RWPE2 (cell line): ENCODE results near the gene NOP16.

ENCODE experiments used
- ATAC-seq: fragments of 200-7000 bp; cut with Tn5 transposase; 3 replicates; pipeline ENCODE4 v1.9.1; 2021; ENCODE audit warnings: low read depth
- DNase-seq: peaks from one replicate; pipeline ENCODE4 v3.0.0-alpha.2; 2020; ENCODE audit warnings: low spot score
- H3K27ac ChIP-seq: fragments of 450-650 bp; 2 replicates; pipeline ENCODE4 v1.5.1; 2017; ENCODE audit warnings: mild to moderate bottlenecking; ENCODE audit not compliant: poor library complexity, severe bottlenecking
- H3K27me3 ChIP-seq: fragments of 250-450 bp; sonication (Bioruptor Pico); 2 replicates; pipeline ENCODE4 v1.5.1; 2021; ENCODE audit warnings: mild to moderate bottlenecking, moderate library complexity; ENCODE audit not compliant: insufficient read depth, poor library complexity, severe bottlenecking
- H3K36me3 ChIP-seq: fragments of 250-450 bp; sonication (Bioruptor Pico); 2 replicates; pipeline ENCODE4 v1.5.1; 2020; ENCODE audit warnings: low read depth, mild to moderate bottlenecking, moderate library complexity
- H3K4me1 ChIP-seq: fragments of 250-450 bp; sonication (Bioruptor Pico); 2 replicates; pipeline ENCODE4 v1.5.1; 2021; ENCODE audit warnings: mild to moderate bottlenecking, moderate library complexity; ENCODE audit not compliant: insufficient read depth, poor library complexity, severe bottlenecking
- H3K4me3 ChIP-seq: fragments of 250-450 bp; sonication (Bioruptor Pico); 2 replicates; pipeline ENCODE4 v1.5.1; 2021; ENCODE audit warnings: mild to moderate bottlenecking, moderate library complexity; ENCODE audit not compliant: severe bottlenecking
- H3K9me3 ChIP-seq: fragments of 250-450 bp; sonication (Bioruptor Pico); 2 replicates; pipeline ENCODE4 v1.5.1; 2021; ENCODE audit warnings: mild to moderate bottlenecking, moderate library complexity; ENCODE audit not compliant: severe bottlenecking
- CTCF ChIP-seq: fragments of 450-650 bp; IDR thresholded peaks from one replicate; pipeline ENCODE4 v1.5.1; 2017; ENCODE audit warnings: mild to moderate bottlenecking, moderate library complexity; ENCODE audit not compliant: poor library complexity, severe bottlenecking

NOP16 gene

GRCh38 chr5:176420086-176420485, 31.7 kb upstream of the NOP16 start:
- no peak for ATAC-seq
- DNase-seq: no peak
- Histone ChIP-seq H3K27me3 (no peaks in the 10 kb centered on the region), H3K4me3 (no peak overlapping the region), H3K9me3 (no peaks in the 10 kb centered on the region), H3K36me3 (peaks cover 2% of the 10 kb centered on the region), H3K27ac (no peak overlapping the region), H3K4me1 (peaks cover 23% of the 10 kb centered on the region)
- TF ChIP-seq CTCF: no peak

GRCh38 chr5:176418251-176418650, 29.9 kb upstream of the NOP16 start:
- DNase-seq: no peak
- peaks cover 41% of the 10 kb centered on the region for H3K4me1 ChIP-seq
- peak overlapping the region; percentile 94 for H3K27ac ChIP-seq
- no peaks in the 10 kb centered on the region for H3K27me3 ChIP-seq
- ATAC-seq: peak; percentile 57
- peaks cover 8% of the 10 kb centered on the region for H3K36me3 ChIP-seq
- H3K9me3 ChIP-seq: no peaks in the 10 kb centered on the region
- no peak for TF ChIP-seq CTCF
- no peak overlapping the region for H3K4me3 ChIP-seq

GRCh38 chr5:176416965-176417364, 28.6 kb upstream of the NOP16 start:
- no peak for DNase-seq
- Histone ChIP-seq H3K4me1 (peaks cover 54% of the 10 kb centered on the region), H3K27ac (peak overlapping the region; percentile 94), H3K36me3 (peaks cover 13% of the 10 kb centered on the region), H3K27me3 (no peaks in the 10 kb centered on the region), H3K4me3 (no peak overlapping the region), H3K9me3 (no peaks in the 10 kb centered on the region)
- TF ChIP-seq CTCF: no peak
- ATAC-seq: no peak

- no peaks in the 10 kb centered on the region for H3K9me3 ChIP-seq
- H3K4me1 ChIP-seq: peaks cover 61% of the 10 kb centered on the region
- DNase-seq: peak; percentile 87
- TF ChIP-seq CTCF: peak; percentile 100
- peak within 1 kb of the TSS; percentile 94 for H3K27ac ChIP-seq
- no peaks in the 10 kb centered on the region for H3K27me3 ChIP-seq
- H3K36me3 ChIP-seq: peaks cover 13% of the 10 kb centered on the region
- H3K4me3 ChIP-seq: peak within 1 kb of the TSS; percentile 94
- peak; percentile 66 for ATAC-seq
Observed at GRCh38 chr5:176415952-176416924, 27.8 kb upstream of the NOP16 start, which contains the start of gene CLTB. Gene CLTB (minus strand): TSS chr5:176416539. CDS start chr5:176416363, 176 bp downstream.
